ENCODE data around the gene CCDC188. TPM values are rescaled to one million over a fixed set of nuclear protein-coding genes. Genes with fewer than 3 reads are reported as not detected.
"Not testable (repeated sequence)": the region's sequence is repeated elsewhere in the genome, so short reads cannot be mapped to it uniquely, and the experiment has no call there.

Gene CCDC188
- total and polyA plus RNA-seq, 4 donors, result 0.78 to 4.0 TPM; not detected in 2

DNA sequence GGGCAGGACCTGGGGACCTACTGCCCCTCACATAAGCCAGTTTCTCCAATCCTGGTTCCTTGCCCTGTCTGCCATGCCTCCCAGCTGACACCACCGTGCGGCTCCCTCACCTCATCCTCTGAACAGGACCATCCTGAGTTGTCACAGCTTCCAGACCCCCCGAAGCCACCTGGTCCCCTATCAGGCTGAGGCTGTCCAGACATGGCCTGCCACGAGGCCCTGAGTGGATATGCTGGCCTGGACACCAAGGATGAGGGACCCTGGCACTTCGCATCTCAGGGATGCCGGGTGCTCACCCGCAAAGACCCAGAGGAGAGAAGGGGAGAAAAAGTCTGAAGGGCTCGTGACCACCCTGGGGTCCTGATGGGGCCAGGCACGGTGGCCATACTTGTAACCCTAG is 15.8 kb upstream of the CCDC188 start:
- ATAC-seq (ENCODE audit: low FRiP score), result no peak
- Histone ChIP-seq H3K36me3 (ENCODE audit: control insufficient read depth in 1 of 2, insufficient read depth in 2 of 2, low read length in 1 of 2) (no peaks in the 10 kb centered on the region), H3K27me3 (ENCODE audit: control insufficient read depth in 1 of 2, insufficient read depth in 2 of 2, low read length in 1 of 2) (no peaks in the 10 kb centered on the region), H3K4me3 (ENCODE audit: low read length in 2 of 2) (no peak overlapping the region), H3K27ac (ENCODE audit: low read depth in 1 of 2, low read length in 2 of 2) (no peak overlapping the region), H3K4me1 (ENCODE audit: control insufficient read depth in 1 of 2, insufficient read depth in 2 of 2, low read length in 2 of 2) (no peaks in the 10 kb centered on the region), H3K9me3 (ENCODE audit: control insufficient read depth, low read length) (no peaks in the 10 kb centered on the region)
- 93 to 95% methylated on average over 9 of the region's 9 CpGs for WGBS, 2 donors
- intact Hi-C loops (cut with DNase I), result no loop called here
- DNase-seq, result no peak

- Histone ChIP-seq H3K9me3 (ENCODE audit: control insufficient read depth, low read length) (no peaks in the 10 kb centered on the region), H3K27me3 (ENCODE audit: control insufficient read depth in 1 of 2, insufficient read depth in 2 of 2, low read length in 1 of 2) (no peaks in the 10 kb centered on the region), H3K36me3 (ENCODE audit: control insufficient read depth in 1 of 2, insufficient read depth in 2 of 2, low read length in 1 of 2) (no peaks in the 10 kb centered on the region), H3K27ac (ENCODE audit: low read depth in 1 of 2, low read length in 2 of 2) (no peak overlapping the region), H3K4me1 (ENCODE audit: control insufficient read depth in 1 of 2, insufficient read depth in 2 of 2, low read length in 2 of 2) (no peaks in the 10 kb centered on the region), H3K4me3 (ENCODE audit: low read length in 2 of 2) (no peak overlapping the region)
- no peak for ATAC-seq (ENCODE audit: low FRiP score)
- DNase-seq, result no peak
- intact Hi-C loops (cut with DNase I), result no loop called here
- WGBS, 2 donors, result 84 to 91% methylated on average over 7 of the region's 7 CpGs
Measured at GRCh38 chr22:20165913-20166312, 15.1 kb upstream of the CCDC188 start.

- Histone ChIP-seq H3K36me3 (ENCODE audit: control insufficient read depth in 1 of 2, insufficient read depth in 2 of 2, low read length in 1 of 2) (no peaks in the 10 kb centered on the region), H3K27me3 (ENCODE audit: control insufficient read depth in 1 of 2, insufficient read depth in 2 of 2, low read length in 1 of 2) (no peaks in the 10 kb centered on the region), H3K9me3 (ENCODE audit: control insufficient read depth, low read length) (no peaks in the 10 kb centered on the region), H3K4me3 (ENCODE audit: low read length in 2 of 2) (no peak overlapping the region), H3K27ac (ENCODE audit: low read depth in 1 of 2, low read length in 2 of 2) (no peak overlapping the region), H3K4me1 (ENCODE audit: control insufficient read depth in 1 of 2, insufficient read depth in 2 of 2, low read length in 2 of 2) (no peaks in the 10 kb centered on the region)
- 88 to 94% methylated on average over 12 of the region's 12 CpGs for WGBS, 2 donors
- no peak for ATAC-seq (ENCODE audit: low FRiP score)
- DNase-seq, result no peak
- intact Hi-C loops (cut with DNase I), result no loop called here
Measured at GRCh38 chr22:20165421-20165820, 14.6 kb upstream of the CCDC188 start.

GRCh38 chr22:20164863-20165262 is 14.0 kb upstream of the CCDC188 start:
- no peak overlapping the region for H3K27ac ChIP-seq (ENCODE audit: low read depth in 1 of 2, low read length in 2 of 2)
- 50 to 58% methylated on average over 11 of the region's 11 CpGs for WGBS, 2 donors
- no peak for ATAC-seq (ENCODE audit: low FRiP score)
- H3K9me3 ChIP-seq (ENCODE audit: control insufficient read depth, low read length), result no peaks in the 10 kb centered on the region
- no peak for DNase-seq
- no peak overlapping the region for H3K4me3 ChIP-seq (ENCODE audit: low read length in 2 of 2)
- H3K36me3 ChIP-seq (ENCODE audit: control insufficient read depth in 1 of 2, insufficient read depth in 2 of 2, low read length in 1 of 2), result no peaks in the 10 kb centered on the region
- H3K4me1 ChIP-seq (ENCODE audit: control insufficient read depth in 1 of 2, insufficient read depth in 2 of 2, low read length in 2 of 2), result no peaks in the 10 kb centered on the region
- no peaks in the 10 kb centered on the region for H3K27me3 ChIP-seq (ENCODE audit: control insufficient read depth in 1 of 2, insufficient read depth in 2 of 2, low read length in 1 of 2)
- intact Hi-C loops (cut with DNase I), result no loop called here

DNA sequence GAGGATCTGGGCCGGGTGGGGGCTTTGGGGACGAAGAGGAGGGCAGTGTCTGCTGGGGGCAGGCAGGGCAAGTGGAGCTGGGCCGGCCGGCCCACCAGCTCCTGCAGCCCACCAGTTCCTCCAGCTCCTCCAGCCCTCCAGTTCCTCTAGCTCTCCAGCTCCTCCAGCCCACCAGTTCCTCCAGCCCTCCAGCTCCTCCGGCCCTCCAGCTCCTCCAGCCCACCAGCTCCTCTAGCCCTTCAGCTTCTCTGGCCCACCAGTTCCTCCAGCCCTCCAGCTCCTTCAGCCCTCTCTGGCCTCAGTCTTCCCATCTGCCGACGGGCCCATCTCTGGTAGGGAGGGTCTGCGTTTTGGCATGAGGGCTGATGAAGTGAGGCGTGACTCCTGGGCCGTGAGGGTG is 9.2 kb upstream of the CCDC188 start:
- no peak overlapping the region for H3K27ac ChIP-seq (ENCODE audit: low read depth in 1 of 2, low read length in 2 of 2)
- H3K4me1 ChIP-seq (ENCODE audit: control insufficient read depth in 1 of 2, insufficient read depth in 2 of 2, low read length in 2 of 2), result no peaks in the 10 kb centered on the region
- WGBS, 2 donors, result 88 to 91% methylated on average over 9 to 10 of the region's 10 CpGs
- ATAC-seq (ENCODE audit: low FRiP score), result no peak
- intact Hi-C loops (cut with DNase I), result no loop called here
- no peaks in the 10 kb centered on the region for H3K27me3 ChIP-seq (ENCODE audit: control insufficient read depth in 1 of 2, insufficient read depth in 2 of 2, low read length in 1 of 2)
- no peak for DNase-seq
- no peaks in the 10 kb centered on the region for H3K9me3 ChIP-seq (ENCODE audit: control insufficient read depth, low read length)
- no peak overlapping the region for H3K4me3 ChIP-seq (ENCODE audit: low read length in 2 of 2)
- no peaks in the 10 kb centered on the region for H3K36me3 ChIP-seq (ENCODE audit: control insufficient read depth in 1 of 2, insufficient read depth in 2 of 2, low read length in 1 of 2)

DNA sequence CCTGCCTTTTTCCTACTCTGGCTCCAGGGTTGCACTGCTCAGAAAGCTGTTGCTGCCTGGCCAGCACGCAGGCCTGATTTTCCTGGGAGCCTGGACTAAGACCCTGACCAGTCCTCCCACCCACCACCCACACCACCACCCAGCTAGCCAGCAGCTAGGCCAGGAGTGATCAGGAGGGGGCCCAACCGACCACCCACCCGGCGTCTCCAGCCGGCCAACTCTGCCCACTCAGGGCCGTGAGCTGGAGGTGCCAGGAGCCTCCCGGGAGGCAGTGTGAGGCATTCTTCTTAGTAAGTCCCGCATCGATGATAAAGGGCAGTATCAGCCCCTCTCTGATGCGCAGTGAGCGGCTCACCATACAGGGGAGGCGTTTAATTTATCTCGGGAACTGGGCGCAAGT is 8.7 kb upstream of the CCDC188 start:
- DNase-seq; H3K4me3 ChIP-seq (ENCODE audit: low read length in 2 of 2); H3K36me3 ChIP-seq (ENCODE audit: control insufficient read depth in 1 of 2, insufficient read depth in 2 of 2, low read length in 1 of 2); H3K9me3 ChIP-seq (ENCODE audit: control insufficient read depth, low read length); ATAC-seq (ENCODE audit: low FRiP score); H3K4me1 ChIP-seq (ENCODE audit: control insufficient read depth in 1 of 2, insufficient read depth in 2 of 2, low read length in 2 of 2); H3K27me3 ChIP-seq (ENCODE audit: control insufficient read depth in 1 of 2, insufficient read depth in 2 of 2, low read length in 1 of 2); H3K27ac ChIP-seq (ENCODE audit: low read depth in 1 of 2, low read length in 2 of 2): not testable (repeated sequence)
- 83 to 89% methylated on average over 8 to 13 of the region's 14 CpGs for WGBS, 2 donors
- intact Hi-C loops (cut with DNase I), result loop anchor here in 1 of 2 donors (5.0 kb wide), 1 partner anchor 108 kb away; the partner anchor contains the start of gene RTN4R

GRCh38 chr22:20159076-20159475 is 8.2 kb upstream of the CCDC188 start:
- intact Hi-C loops (cut with DNase I), result loop anchor here in 1 of 2 donors (5.0 kb wide), 1 partner anchor 108 kb away; the partner anchor contains the start of gene RTN4R
- no peak for ATAC-seq (ENCODE audit: low FRiP score)
- no peaks in the 10 kb centered on the region for H3K27me3 ChIP-seq (ENCODE audit: control insufficient read depth in 1 of 2, insufficient read depth in 2 of 2, low read length in 1 of 2)
- no peaks in the 10 kb centered on the region for H3K9me3 ChIP-seq (ENCODE audit: control insufficient read depth, low read length)
- no peak for DNase-seq
- H3K36me3 ChIP-seq (ENCODE audit: control insufficient read depth in 1 of 2, insufficient read depth in 2 of 2, low read length in 1 of 2), result no peaks in the 10 kb centered on the region
- H3K4me3 ChIP-seq (ENCODE audit: low read length in 2 of 2), result no peak overlapping the region
- no peaks in the 10 kb centered on the region for H3K4me1 ChIP-seq (ENCODE audit: control insufficient read depth in 1 of 2, insufficient read depth in 2 of 2, low read length in 2 of 2)
- WGBS, 2 donors, result 78 to 89% methylated on average over 9 of the region's 9 CpGs
- H3K27ac ChIP-seq (ENCODE audit: low read depth in 1 of 2, low read length in 2 of 2), result no peak overlapping the region

DNA sequence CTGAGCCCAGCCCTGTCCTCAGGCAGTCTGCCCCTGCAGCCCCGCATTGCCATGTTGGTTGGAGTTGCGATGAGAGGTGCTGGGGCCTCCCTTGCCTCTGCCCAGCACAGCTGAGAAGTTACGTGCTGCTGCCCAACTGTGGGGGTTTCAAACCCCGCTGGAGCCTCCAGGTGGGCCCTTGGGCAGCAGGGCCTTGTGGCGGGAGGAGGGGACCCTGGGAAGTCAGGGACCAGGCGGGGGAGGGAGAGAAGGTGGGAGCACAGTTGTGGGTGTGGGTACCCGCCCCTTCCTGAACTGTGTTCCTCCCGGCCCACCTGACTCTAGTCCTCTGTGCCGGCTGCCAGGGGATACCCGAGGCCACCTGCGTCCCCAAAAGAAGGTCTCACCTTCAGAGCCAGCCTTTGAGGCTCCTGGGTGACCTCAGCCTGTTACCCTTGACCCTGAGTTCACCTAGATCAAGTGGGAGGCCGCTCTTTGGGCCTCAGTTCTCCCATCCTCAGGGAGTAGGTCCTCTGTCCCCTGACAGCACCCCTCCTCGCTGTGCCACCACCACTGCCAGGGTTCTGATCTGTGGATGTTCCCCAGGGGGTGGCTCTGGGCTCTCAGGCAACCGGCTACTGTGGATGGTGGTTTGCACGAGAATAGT is 7.7 kb upstream of the CCDC188 start:
- no peak for ATAC-seq (ENCODE audit: low FRiP score)

GRCh38 chr22:20157430-20158183 is 6.8 kb upstream of the CCDC188 start:
- ATAC-seq (ENCODE audit: low FRiP score), result no peak
- H3K27me3 ChIP-seq (ENCODE audit: control insufficient read depth in 1 of 2, insufficient read depth in 2 of 2, low read length in 1 of 2), result no peaks in the 10 kb centered on the region
- 62% methylated on average over 15 of the region's 15 CpGs for WGBS, 2 donors

More for the DNA sequence above, 7.7 kb upstream of the CCDC188 start:
- H3K27me3 ChIP-seq (ENCODE audit: control insufficient read depth in 1 of 2, insufficient read depth in 2 of 2, low read length in 1 of 2), result no peaks in the 10 kb centered on the region
- H3K36me3 ChIP-seq (ENCODE audit: control insufficient read depth in 1 of 2, insufficient read depth in 2 of 2, low read length in 1 of 2), result no peaks in the 10 kb centered on the region
- H3K27ac ChIP-seq (ENCODE audit: low read depth in 1 of 2, low read length in 2 of 2), result no peak overlapping the region
- DNase-seq, result no peak
- 80 to 88% methylated on average over 14 to 15 of the region's 15 CpGs for WGBS, 2 donors
- H3K4me3 ChIP-seq (ENCODE audit: low read length in 2 of 2), result no peak overlapping the region
- H3K9me3 ChIP-seq (ENCODE audit: control insufficient read depth, low read length), result no peaks in the 10 kb centered on the region
- H3K4me1 ChIP-seq (ENCODE audit: control insufficient read depth in 1 of 2, insufficient read depth in 2 of 2, low read length in 2 of 2), result no peaks in the 10 kb centered on the region
- intact Hi-C loops (cut with DNase I), result loop anchor here in 1 of 2 donors (5.0 kb wide), 1 partner anchor 109 kb away; the partner anchor contains the start of gene RTN4R

More at GRCh38 chr22:20157430-20158183, 6.8 kb upstream of the CCDC188 start:
- H3K9me3 ChIP-seq (ENCODE audit: control insufficient read depth, low read length), result no peaks in the 10 kb centered on the region
- intact Hi-C loops (cut with DNase I), result loop anchor here (1.0 to 5.0 kb wide), 3 partner anchors 110 to 128 kb away; partner anchors contain the start of gene RTN4R (in 2 of the 2)
- no peak overlapping the region for H3K4me3 ChIP-seq (ENCODE audit: low read length in 2 of 2)
- H3K4me1 ChIP-seq (ENCODE audit: control insufficient read depth in 1 of 2, insufficient read depth in 2 of 2, low read length in 2 of 2), result no peaks in the 10 kb centered on the region
- DNase-seq, result no peak
- H3K36me3 ChIP-seq (ENCODE audit: control insufficient read depth in 1 of 2, insufficient read depth in 2 of 2, low read length in 1 of 2), result no peaks in the 10 kb centered on the region
- no peak overlapping the region for H3K27ac ChIP-seq (ENCODE audit: low read depth in 1 of 2, low read length in 2 of 2)
